Stimulated activated CD8-positive, alpha-beta memory T cell treated with anti-CD3 and anti-CD28 coated beads, Interleukin-7, amount 100 ng/mL, for 48 hours (primary cell): ENCODE results near the gene NAB2.
"Not testable (repeated sequence)": the region's sequence is repeated elsewhere in the genome, so short reads cannot be mapped to it uniquely, and the experiment has no call there.

Experiments
- DNase-seq, 2 donors: peaks; one replicate each; pipeline ENCODE4 v3.0.0-alpha.2; 2020; ENCODE audit warnings: low read depth in 1 of 2; ENCODE audit errors: extremely low read depth in 1 of 2

NAB2 gene

GRCh38 chr12:57110104-57111030, 21.5 kb downstream of the NAB2 start:
- peak; percentile 56 to 84 for DNase-seq

- peak; percentile 50 to 83 for DNase-seq
These were observed 22.3 kb downstream of the NAB2 start, which contains the start of gene STAT6 for GRCh38 chr12:57111031-57111734. Gene STAT6 (minus strand): TSS chr12:57111362. CDS start chr12:57108278, 3,084 bp downstream.

GRCh38 chr12:57112492-57113294, 23.8 kb downstream of the NAB2 start:
- no peak for DNase-seq

GRCh38 chr12:57116580-57117281, 27.8 kb downstream of the NAB2 start:
- no peak for DNase-seq

- no peak for DNase-seq
These were observed 29.9 kb downstream of the NAB2 start for GRCh38 chr12:57118711-57119271.

- DNase-seq: no peak
These were observed 30.6 kb downstream of the NAB2 start for GRCh38 chr12:57119294-57120085.

GRCh38 chr12:57120718-57121117, 31.8 kb downstream of the NAB2 start:
- not testable (repeated sequence) for DNase-seq

GRCh38 chr12:57123813-57124212, 34.9 kb downstream of the NAB2 start:
- no peak for DNase-seq

- peak in 1 of 2 donors; percentile 69 for DNase-seq
These were observed 35.5 kb downstream of the NAB2 start for GRCh38 chr12:57124261-57124877.

- no peak for DNase-seq
These were observed 37.1 kb downstream of the NAB2 start for GRCh38 chr12:57126061-57126460.

GRCh38 chr12:57126561-57126960, 37.6 kb downstream of the NAB2 start:
- no peak for DNase-seq

- DNase-seq: no peak
These were observed 38.3 kb downstream of the NAB2 start for GRCh38 chr12:57127101-57127725.

GRCh38 chr12:57127726-57128518, 39.0 kb downstream of the NAB2 start, which contains the start of gene LRP1:
Gene LRP1 (plus strand): TSS chr12:57128483. CDS start chr12:57128965, 482 bp downstream.
- peak in 1 of 2 donors; percentile 39 for DNase-seq

GRCh38 chr12:57128519-57129247, 39.8 kb downstream of the NAB2 start:
- no peak for DNase-seq

GRCh38 chr12:57129321-57129842, 40.5 kb downstream of the NAB2 start:
- DNase-seq: no peak

- no peak for DNase-seq
These were observed 41.0 kb downstream of the NAB2 start for GRCh38 chr12:57129889-57130288.

GRCh38 chr12:57130941-57131340, 42.0 kb downstream of the NAB2 start:
- DNase-seq: no peak
